K562 (cell line): ENCODE results near the gene ZNF358. TPM values are rescaled to one million over a fixed set of nuclear protein-coding genes. Genes with fewer than 3 reads are reported as not detected.

Source experiments
- CEBPZ ChIP-seq: fragments of 150-350 bp; IDR thresholded peaks from 2 replicates; pipeline ENCODE4 v1.6.1; 2014; ENCODE audit warnings: low read depth, mild to moderate bottlenecking, low read length, borderline replicate concordance
- CLOCK ChIP-seq: fragments of 250-450 bp; sonication (Bioruptor Pico); IDR thresholded peaks from 2 replicates; pipeline ENCODE4 v1.4.0; 2020; ENCODE audit warnings: mild to moderate bottlenecking, moderate library complexity, borderline replicate concordance
- EGR1 ChIP-seq: fragments of 450-650 bp; conservative IDR thresholded peaks from 2 replicates; pipeline ENCODE4 v1.6.1; 2017; ENCODE audit warnings: mild to moderate bottlenecking
- GABPB2 ChIP-seq: fragments of 250-450 bp; sonication (Bioruptor Pico); conservative IDR thresholded peaks from 2 replicates; pipeline ENCODE4 v1.5.1; 2021; ENCODE audit warnings: mild to moderate bottlenecking
- GTF2B ChIP-seq: IDR thresholded peaks from 2 replicates; pipeline ENCODE4 v1.6.1; 2011; ENCODE audit not compliant: insufficient read length; ENCODE audit errors: extremely low read depth
- PML ChIP-seq: IDR thresholded peaks from 2 replicates; pipeline ENCODE4 v1.6.1; 2012; ENCODE audit warnings: low read length, inconsistent platforms
- UBTF ChIP-seq, 2 experiments: IDR thresholded peaks; 2 replicates each; pipeline ENCODE4 v1.6.1; 2012; ENCODE audit warnings: improper control_type of control experiment in 2 of 2, low read depth in 2 of 2, low read length in 2 of 2, borderline replicate concordance in 1 of 2
- USF2 ChIP-seq: sonication (generic); formaldehyde crosslinking; IDR thresholded peaks from 2 replicates; pipeline ENCODE4 v1.5.0; 2020; ENCODE audit warnings: missing genetic modification reagents
- ZNF512 ChIP-seq: IDR thresholded peaks from 2 replicates; pipeline ENCODE4 v1.6.1; 2016; ENCODE audit warnings: missing genetic modification characterization, missing compliant biosample characterization
- polyA plus RNA-seq, 8 experiments: library from polyadenylated mRNA; depleted of rRNA in 4 of 8; stranded (reverse) in 5 of 8; unstranded in 3 of 8; fragments of >200 nt; fragmentation: Nextera tagmentation in 2 of 8; fragmentation: Illumina TruSeq in 1 of 8; extraction: Ambion mirVana in 2 of 8; extraction: Trizol in 1 of 8; gene quantifications; 2 replicates each; pipeline versions ENCODE4 v1.2.1 to v1.2.3, GENCODE V29; 2011 to 2014; ENCODE audit warnings: inconsistent platforms in 1 of 8, missing spikeins in 1 of 8
- total RNA-seq, 7 experiments: library from RNA; depleted of rRNA in 6 of 7; stranded (reverse); fragments of >200 nt in 6 of 7; fragmentation: Illumina TruSeq in 2 of 7; extraction: Trizol in 2 of 7; gene quantifications; 2 replicates each; pipeline versions ENCODE4 v1.2.1 to v1.2.3, GENCODE V29; 2011 to 2021; ENCODE audit warnings: low replicate concordance in 1 of 7

ZNF358 gene
- total and polyA plus RNA-seq, 9 of the 15 experiments (the other 6 are each of a cell fraction or from before 2014, with no cell fraction given), result 0.04 to 17.2 (median 4.9) TPM

GRCh38 chr19:7515645-7516151 is at the start of gene ZNF358 (continued):
- peak; percentile 84 for TF ChIP-seq ZNF512 (tag)
- TF ChIP-seq UBTF (IDR thresholded peaks at IDR 0.05; ENCODE audit: borderline replicate concordance in 1 of 2, low read depth in 2 of 2, low read length in 2 of 2), result no peak
- no peak for TF ChIP-seq CLOCK (CRISPR knock-in tag)
- TF ChIP-seq CEBPZ, result no peak
- TF ChIP-seq EGR1, result no peak
- TF ChIP-seq GTF2B, result no peak
- no peak for TF ChIP-seq PML
- no peak for TF ChIP-seq USF2 (CRISPR knock-in tag)
- no peak for TF ChIP-seq GABPB2 (CRISPR knock-in tag)
